IMR-90 (cell line): ENCODE data around the gene CAPSL. TPM values are rescaled to one million over a fixed set of nuclear protein-coding genes. Genes with fewer than 3 reads are reported as not detected.
A peak's percentile ranks its signal among the peaks of the same experiment; 100 is the strongest.

Experiments used
- ATAC-seq: fragments of 200-7000 bp; cut with Tn5 transposase; 2 replicates; pipeline ENCODE4 v1.9.1; 2020; ENCODE audit warnings: low read depth, mild to moderate bottlenecking, moderate library complexity
- BruUV-seq: library from RNA; stranded (reverse); fragments of 400-500 nt; replicated peaks from 2 replicates; lab custom pipeline; 2021; lab: Mats Ljungman, UMichigan
- CTCF ChIA-PET: fragments of 300-600 bp; formaldehyde crosslinking; extraction: SDS; loops from one replicate; lab custom pipeline; 2021; ENCODE audit warnings: antibody characterized with exemption; lab: Yijun Ruan, JAX
- POLR2A ChIA-PET: fragments of 300-600 bp; sonication (Branson Sonifier 250); formaldehyde crosslinking; loops from one replicate; lab custom pipeline; 2022; ENCODE audit warnings: antibody characterized with exemption; ENCODE audit not compliant: unreplicated experiment; lab: Charles Lee
- DNase-seq: peaks from one replicate; pipeline ENCODE4 v3.0.0; 2013
- H2AFZ ChIP-seq: replicated peaks from 2 replicates; pipeline ENCODE3; 2013; ENCODE audit warnings: low read length, mild to moderate bottlenecking; ENCODE audit not compliant: poor library complexity
- H2AK5ac ChIP-seq: 2 replicates; pipeline ENCODE4 v1.6.1; 2013; ENCODE audit warnings: low read depth, low read length, inconsistent platforms
- H2AK9ac ChIP-seq: replicated peaks from 2 replicates; pipeline ENCODE3; 2013; ENCODE audit warnings: mild to moderate bottlenecking, low read depth, low read length, moderate library complexity; ENCODE audit not compliant: poor library complexity
- H2BK120ac ChIP-seq: 2 replicates; pipeline ENCODE4 v1.6.1; 2013; ENCODE audit warnings: low read depth, low read length, inconsistent platforms
- H2BK15ac ChIP-seq: 3 replicates; pipeline ENCODE4 v1.6.1; 2013; ENCODE audit warnings: low read depth, low read length, inconsistent platforms
- H2BK20ac ChIP-seq: 2 replicates; pipeline ENCODE4 v1.6.1; 2013; ENCODE audit warnings: low read depth, mild to moderate bottlenecking, inconsistent platforms, low read length, moderate library complexity
- H2BK5ac ChIP-seq: 2 replicates; pipeline ENCODE4 v1.6.1; 2013; ENCODE audit warnings: mild to moderate bottlenecking, low read depth, low read length, inconsistent platforms; ENCODE audit not compliant: poor library complexity, severe bottlenecking
- H3K14ac ChIP-seq: replicated peaks from 2 replicates; pipeline ENCODE4 v1.6.1; 2013; ENCODE audit warnings: low read depth, low read length, inconsistent platforms
- H3K18ac ChIP-seq: 2 replicates; pipeline ENCODE4 v1.6.1; 2013; ENCODE audit warnings: low read depth, low read length, control low read depth
- H3K23ac ChIP-seq: 2 replicates; pipeline ENCODE4 v1.6.1; 2013; ENCODE audit warnings: low read depth, low read length, inconsistent platforms
- H3K27ac ChIP-seq: 2 replicates; pipeline ENCODE4 v1.5.1; 2013; ENCODE audit warnings: mild to moderate bottlenecking, control low read depth, low read length; ENCODE audit not compliant: insufficient read depth
- H3K27me3 ChIP-seq: 2 replicates; pipeline ENCODE4 v1.6.1; 2013; ENCODE audit warnings: low read length; ENCODE audit not compliant: control insufficient read depth, insufficient read depth
- H3K36me3 ChIP-seq: 2 replicates; pipeline ENCODE4 v1.6.1; 2013; ENCODE audit warnings: low read length, mixed read lengths; ENCODE audit not compliant: control insufficient read depth, insufficient read depth
- H3K4ac ChIP-seq: 2 replicates; pipeline ENCODE4 v1.6.1; 2013; ENCODE audit warnings: low read depth, low read length, inconsistent platforms
- H3K4me1 ChIP-seq: 2 replicates; pipeline ENCODE4 v1.6.1; 2013; ENCODE audit warnings: low read length, mixed read lengths; ENCODE audit not compliant: control insufficient read depth, insufficient read depth
- H3K4me2 ChIP-seq: 2 replicates; pipeline ENCODE4 v1.6.1; 2013; ENCODE audit warnings: low read depth, mild to moderate bottlenecking, control low read depth, low read length, moderate library complexity
- H3K4me3 ChIP-seq: 2 replicates; pipeline ENCODE4 v1.5.1; 2013; ENCODE audit warnings: low read depth, mild to moderate bottlenecking, control low read depth, low read length, moderate library complexity; ENCODE audit not compliant: insufficient read depth
- H3K56ac ChIP-seq: 2 replicates; pipeline ENCODE4 v1.6.1; 2013; ENCODE audit warnings: low read length, inconsistent platforms; ENCODE audit not compliant: insufficient read depth; ENCODE audit errors: extremely low read depth
- H3K79me1 ChIP-seq, 2 experiments: 2 replicates each; pipeline ENCODE4 v1.6.1; 2013; ENCODE audit warnings: low read length in 2 of 2, inconsistent platforms in 1 of 2, low read depth in 1 of 2
- H3K9ac ChIP-seq: 2 replicates; pipeline ENCODE4 v1.6.1; 2013; ENCODE audit warnings: low read depth, low read length, control low read depth
- H3K9me1 ChIP-seq: 2 replicates; pipeline ENCODE4 v1.6.1; 2013; ENCODE audit warnings: low read length, inconsistent platforms; ENCODE audit not compliant: insufficient read depth
- H3K9me3 ChIP-seq: 2 replicates; pipeline ENCODE4 v1.6.1; 2013; ENCODE audit warnings: low read length; ENCODE audit not compliant: control insufficient read depth, insufficient read depth
- H4K20me1 ChIP-seq: 2 replicates; pipeline ENCODE4 v1.6.1; 2013; ENCODE audit warnings: low read length, inconsistent platforms; ENCODE audit not compliant: insufficient read depth
- H4K5ac ChIP-seq: 2 replicates; pipeline ENCODE4 v1.6.1; 2013; ENCODE audit warnings: mild to moderate bottlenecking, low read depth, low read length, control low read depth
- H4K8ac ChIP-seq, 2 experiments: 2 replicates each; pipeline ENCODE4 v1.6.1; 2013; ENCODE audit warnings: low read depth in 2 of 2, low read length in 2 of 2, control low read depth in 1 of 2, inconsistent platforms in 1 of 2
- H4K91ac ChIP-seq: 2 replicates; pipeline ENCODE4 v1.6.1; 2013; ENCODE audit warnings: low read depth, low read length, inconsistent platforms; ENCODE audit not compliant: insufficient read depth
- BHLHE40 ChIP-seq: fragments of 150-350 bp; IDR thresholded peaks from 2 replicates; pipeline ENCODE4 v1.6.1; 2016; ENCODE audit warnings: mild to moderate bottlenecking, low read depth, low read length
- CEBPB ChIP-seq: IDR thresholded peaks from 2 replicates; pipeline ENCODE4 v1.6.1; 2012; ENCODE audit warnings: low read depth, low read length, improper control_type of control experiment
- CTCF ChIP-seq: conservative IDR thresholded peaks from 2 replicates; pipeline ENCODE4 v1.5.1; 2012; ENCODE audit warnings: mild to moderate bottlenecking, low read depth, low read length, improper control_type of control experiment
- ELK1 ChIP-seq: fragments of 150-350 bp; IDR thresholded peaks from 2 replicates; pipeline ENCODE4 v1.6.1; 2016; ENCODE audit warnings: low read depth, mild to moderate bottlenecking, low read length, moderate library complexity, borderline replicate concordance
- MAZ ChIP-seq: IDR thresholded peaks from 2 replicates; pipeline ENCODE4 v1.6.1; 2012; ENCODE audit warnings: low read depth, mild to moderate bottlenecking, low read length, improper control_type of control experiment, moderate library complexity, borderline replicate concordance
- MXI1 ChIP-seq: IDR thresholded peaks from 2 replicates; pipeline ENCODE4 v1.6.1; 2012; ENCODE audit warnings: low read depth, mild to moderate bottlenecking, low read length, moderate library complexity, borderline replicate concordance
- NFE2L2 ChIP-seq: fragments of 150-350 bp; IDR thresholded peaks from 2 replicates; pipeline ENCODE4 v1.6.1; 2016; ENCODE audit warnings: low read depth, mild to moderate bottlenecking, low read length
- POLR2A ChIP-seq: IDR thresholded peaks from 2 replicates; pipeline ENCODE4 v1.6.1; 2012; ENCODE audit warnings: mild to moderate bottlenecking, low read depth, low read length
- RAD21 ChIP-seq: IDR thresholded peaks from 2 replicates; pipeline ENCODE4 v1.6.1; 2012; ENCODE audit warnings: low read length, improper control_type of control experiment
- USF2 ChIP-seq: fragments of 150-350 bp; IDR thresholded peaks from 2 replicates; pipeline ENCODE4 v1.6.1; 2017; ENCODE audit warnings: mild to moderate bottlenecking, antibody characterized with exemption, low read length, low read depth
- WGBS, 2 experiments: methylation state at CpG; one replicate each; pipeline versions ENCODE4 v1.1.5 to v1.1.7; 2013; ENCODE audit warnings: missing lambda C conversion rate in 2 of 2; ENCODE audit not compliant: insufficient read length in 1 of 2; ENCODE audit errors: extremely low coverage in 2 of 2; 5-methylcytosine and 5-hydroxymethylcytosine counted together
- dilution Hi-C: fragments of 300-500 bp; cut with HindIII; formaldehyde crosslinking; loops from one replicate; pipeline ENCODE4 v1.14.3; 2018; ENCODE audit warnings: low sequenced_read_pairs; ENCODE audit not compliant: unreplicated experiment
- in situ Hi-C: fragments of 300-500 bp; cut with MboI; formaldehyde crosslinking; loops from 3 replicates; pipeline ENCODE4 v1.14.3; 2019; ENCODE audit warnings: low sequenced_read_pairs, inconsistent platforms, mixed read lengths
- intact Hi-C: fragments of 100-400 bp; cut with micrococcal nuclease; formaldehyde crosslinking; loops from 2 replicates; pipeline ENCODE4 v1.10.0; 2022
- polyA plus RNA-seq, 3 experiments: library from polyadenylated mRNA; depleted of rRNA; stranded (reverse); fragments of >200 nt; gene quantifications; 2 replicates each; pipeline ENCODE4 v1.2.3, GENCODE V29; 2012; ENCODE audit warnings: low replicate concordance in 1 of 3
- total RNA-seq: library from RNA; depleted of rRNA; stranded (reverse); fragments of >200 nt; gene quantifications from 2 replicates; pipeline ENCODE4 v1.2.3, GENCODE V29; 2012

The CAPSL gene
- total and polyA plus RNA-seq, 2 of the 4 experiments (the other 2 are of a cell fraction) = 0.09 TPM; not detected in 1

- no peak overlapping the region for H3K27ac ChIP-seq
- H3K14ac ChIP-seq = no peak overlapping the region; the same call in 1 of the 2 replicates
- no peaks in the 10 kb centered on the region for H3K9me3 ChIP-seq
- ChIA-PET POLR2A (no interaction called here), CTCF (no interaction called here)
- H4K20me1 ChIP-seq = no peaks in the 10 kb centered on the region
- H3K9me1 ChIP-seq = no peaks in the 10 kb centered on the region
- no peak overlapping the region for H2BK15ac ChIP-seq
- TF ChIP-seq BHLHE40 (no peak), CTCF (no peak), RAD21 (no peak), POLR2A (no peak), CEBPB (no peak), NFE2L2 (no peak), USF2 (no peak), ELK1 (no peak), MAZ (no peak), MXI1 (no peak)
- no peaks in the 10 kb centered on the region for H3K79me1 ChIP-seq
- DNase-seq (no peak), ATAC-seq (peak; percentile 29; the same call in 1 of the 2 replicates)
- H2BK120ac ChIP-seq = no peak overlapping the region; the same call in 1 of the 2 replicates
- dilution Hi-C loops = no loop called here
- no peaks in the 10 kb centered on the region for H3K27me3 ChIP-seq
- H3K56ac ChIP-seq = no peak overlapping the region
- H3K4me1 ChIP-seq = peaks cover 3% of the 10 kb centered on the region
- H3K36me3 ChIP-seq = no peaks in the 10 kb centered on the region
- BruUV-seq = no TSS peak
- no peak overlapping the region for H3K23ac ChIP-seq
- H3K4me2 ChIP-seq = no peak overlapping the region
- no peak overlapping the region for H4K5ac ChIP-seq
- H2AK9ac ChIP-seq = no peak overlapping the region
- H3K18ac ChIP-seq = no peak overlapping the region
- 96% methylated on average over 5 of the region's 7 CpGs; no CpG with 5 or more reads in 1 of the 2 experiments for WGBS, 2 experiments
- peak overlapping the region; percentile 18 for H2AFZ ChIP-seq
- no peak overlapping the region for H2BK5ac ChIP-seq
- no peak overlapping the region for H2AK5ac ChIP-seq
- no peak overlapping the region for H4K8ac ChIP-seq
- intact Hi-C loops = no loop called here
- H3K4ac ChIP-seq = no peak overlapping the region
- H3K4me3 ChIP-seq = no peak overlapping the region
- H3K9ac ChIP-seq = no peak overlapping the region
- H4K91ac ChIP-seq = no peak overlapping the region; the same call in 1 of the 2 replicates
- in situ Hi-C loops = no loop called here
- no peak overlapping the region for H2BK20ac ChIP-seq
Measured at GRCh38 chr5:35898952-35899660, 39.3 kb downstream of the CAPSL start.
